ENCODE results near the gene ADM5.

ADM5 gene

DNA sequence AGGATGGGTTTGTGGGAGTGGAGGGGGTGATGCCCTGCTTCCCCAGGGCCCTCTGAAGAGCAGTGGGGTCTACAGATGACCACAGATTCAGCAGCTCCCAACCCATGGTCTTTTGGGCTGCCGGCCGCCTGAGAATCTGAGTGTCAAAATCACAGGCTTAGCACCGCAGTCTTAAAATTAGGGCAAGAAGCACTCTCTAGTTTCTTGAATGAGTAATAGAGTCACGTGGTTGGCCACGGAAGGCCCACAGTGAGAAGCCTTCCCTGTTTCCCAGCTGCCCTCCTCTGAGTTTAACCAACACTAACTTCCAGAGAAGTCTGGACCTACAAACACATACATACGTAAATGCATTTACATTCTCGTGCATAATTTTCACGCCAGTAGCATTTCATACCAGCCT, 7.1 kb upstream of the ADM5 start:
- Mint-ChIP-seq H3K4me3 (no peak overlapping the region), H3K9me3 (no peaks in the 10 kb centered on the region), H3K27ac (no peak overlapping the region)

GRCh38 chr19:49683814-49684250, 5.6 kb upstream of the ADM5 start:
- H3K27me3 Mint-ChIP-seq (ENCODE audit: low read depth) = no peaks in the 10 kb centered on the region
- no peak overlapping the region for H3K4me3 Mint-ChIP-seq
- peaks cover 21% of the 10 kb centered on the region for H3K36me3 Mint-ChIP-seq (ENCODE audit: low read depth)
- H3K9me3 Mint-ChIP-seq = no peaks in the 10 kb centered on the region
- H3K27ac Mint-ChIP-seq = no peak overlapping the region
- peaks cover 16% of the 10 kb centered on the region for H3K4me1 Mint-ChIP-seq (ENCODE audit: low read depth)

More for the DNA sequence above, 7.1 kb upstream of the ADM5 start:
- Mint-ChIP-seq H3K27me3 (ENCODE audit: low read depth) (no peaks in the 10 kb centered on the region), H3K4me1 (ENCODE audit: low read depth) (peaks cover 21% of the 10 kb centered on the region), H3K36me3 (ENCODE audit: low read depth) (peaks cover 19% of the 10 kb centered on the region)

- Mint-ChIP-seq H3K36me3 (ENCODE audit: low read depth) (peaks cover 21% of the 10 kb centered on the region), H3K4me3 (no peak overlapping the region), H3K4me1 (ENCODE audit: low read depth) (peaks cover 16% of the 10 kb centered on the region), H3K9me3 (no peaks in the 10 kb centered on the region), H3K27ac (no peak overlapping the region), H3K27me3 (ENCODE audit: low read depth) (no peaks in the 10 kb centered on the region)
Observed at GRCh38 chr19:49684251-49684982, 5.0 kb upstream of the ADM5 start.

GRCh38 chr19:49684983-49685553, 4.3 kb upstream of the ADM5 start:
- Mint-ChIP-seq H3K27me3 (ENCODE audit: low read depth) (no peaks in the 10 kb centered on the region), H3K36me3 (ENCODE audit: low read depth) (peaks cover 25% of the 10 kb centered on the region), H3K4me3 (no peak overlapping the region), H3K4me1 (ENCODE audit: low read depth) (peaks cover 14% of the 10 kb centered on the region), H3K9me3 (no peaks in the 10 kb centered on the region), H3K27ac (no peak overlapping the region)

GRCh38 chr19:49685845-49686332, 3.5 kb upstream of the ADM5 start:
- H3K4me1 Mint-ChIP-seq (ENCODE audit: low read depth) = peaks cover 18% of the 10 kb centered on the region
- H3K27ac Mint-ChIP-seq = peak overlapping the region; percentile 41
- H3K9me3 Mint-ChIP-seq = no peaks in the 10 kb centered on the region
- H3K36me3 Mint-ChIP-seq (ENCODE audit: low read depth) = peaks cover 27% of the 10 kb centered on the region
- H3K27me3 Mint-ChIP-seq (ENCODE audit: low read depth) = peaks cover 7% of the 10 kb centered on the region
- no peak overlapping the region for H3K4me3 Mint-ChIP-seq

DNA sequence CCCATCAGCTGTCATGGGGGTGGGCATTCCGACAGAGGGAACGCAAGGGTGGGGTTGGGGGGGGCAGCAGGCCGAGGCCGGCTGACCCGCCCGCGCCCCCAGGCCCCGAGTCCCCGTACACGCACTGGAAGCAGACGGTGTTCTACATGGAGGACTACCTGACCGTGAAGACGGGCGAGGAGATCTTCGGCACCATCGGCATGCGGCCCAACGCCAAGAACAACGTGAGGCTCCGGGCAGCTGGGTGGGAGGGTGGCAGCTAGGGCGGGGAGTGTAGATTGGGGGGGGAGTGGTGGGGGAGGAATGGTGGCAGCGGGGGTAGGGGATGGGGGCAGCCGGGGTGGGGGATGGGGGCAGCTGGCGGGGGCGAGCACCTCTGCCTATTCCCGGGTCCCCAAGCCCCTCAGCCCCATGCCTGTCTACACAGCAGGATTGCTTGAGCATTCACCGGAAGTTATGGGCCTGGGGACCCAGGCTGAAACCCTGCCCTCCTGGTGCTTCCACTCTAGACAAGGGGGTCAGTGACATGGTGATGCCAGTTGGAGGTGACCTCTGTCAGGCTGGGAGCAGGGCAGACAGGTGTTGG, 2.8 kb upstream of the ADM5 start:
- H3K4me3 Mint-ChIP-seq = no peak overlapping the region
- no peak overlapping the region for H3K27ac Mint-ChIP-seq
- peaks cover 21% of the 10 kb centered on the region for H3K4me1 Mint-ChIP-seq (ENCODE audit: low read depth)
- H3K9me3 Mint-ChIP-seq = no peaks in the 10 kb centered on the region
- H3K36me3 Mint-ChIP-seq (ENCODE audit: low read depth) = peaks cover 26% of the 10 kb centered on the region
- H3K27me3 Mint-ChIP-seq (ENCODE audit: low read depth) = peaks cover 8% of the 10 kb centered on the region

GRCh38 chr19:49687150-49687549, 2.2 kb upstream of the ADM5 start:
- H3K9me3 Mint-ChIP-seq = no peaks in the 10 kb centered on the region
- H3K27me3 Mint-ChIP-seq (ENCODE audit: low read depth) = peaks cover 8% of the 10 kb centered on the region
- H3K4me3 Mint-ChIP-seq = no peak overlapping the region
- H3K36me3 Mint-ChIP-seq (ENCODE audit: low read depth) = peaks cover 23% of the 10 kb centered on the region
- peaks cover 21% of the 10 kb centered on the region for H3K4me1 Mint-ChIP-seq (ENCODE audit: low read depth)
- no peak overlapping the region for H3K27ac Mint-ChIP-seq

GRCh38 chr19:49687566-49688316, 1.7 kb upstream of the ADM5 start:
- Mint-ChIP-seq H3K9me3 (no peaks in the 10 kb centered on the region), H3K27me3 (ENCODE audit: low read depth) (peaks cover 12% of the 10 kb centered on the region), H3K27ac (peak overlapping the region; percentile 17), H3K4me3 (no peak overlapping the region), H3K36me3 (ENCODE audit: low read depth) (peaks cover 23% of the 10 kb centered on the region), H3K4me1 (ENCODE audit: low read depth) (peaks cover 18% of the 10 kb centered on the region)

DNA sequence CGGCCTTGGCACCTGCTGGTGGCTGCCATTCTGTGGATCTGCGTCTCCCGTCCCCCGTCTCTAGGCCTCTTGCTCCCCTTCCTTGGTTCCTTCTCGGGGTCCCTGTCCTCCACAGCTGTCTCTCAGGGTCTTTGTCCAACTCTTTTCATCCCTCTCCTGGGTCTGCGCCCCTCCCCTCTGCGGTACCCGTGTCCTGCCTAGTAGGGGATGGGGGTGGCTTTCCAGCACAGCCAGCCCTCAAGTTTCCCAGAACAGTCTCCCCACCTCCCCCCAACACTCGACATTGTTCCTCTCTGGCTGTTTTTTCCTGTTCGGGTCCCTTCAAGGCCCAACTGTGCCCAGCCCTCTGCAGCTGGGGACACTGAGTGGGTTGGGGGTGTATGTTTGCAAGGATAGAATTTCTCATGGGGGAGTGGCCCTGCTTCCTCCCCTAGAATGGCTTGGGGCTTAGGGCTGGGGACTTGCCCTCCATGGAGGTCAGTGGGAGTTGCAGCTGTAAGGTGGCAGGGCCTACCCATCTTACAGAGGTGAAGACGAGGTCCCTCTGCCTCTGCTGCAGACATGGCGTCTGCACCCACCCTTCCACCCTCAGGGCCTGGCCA, 762 bp upstream of the ADM5 start:
- H3K9me3 Mint-ChIP-seq = no peaks in the 10 kb centered on the region
- H3K36me3 Mint-ChIP-seq (ENCODE audit: low read depth) = peaks cover 23% of the 10 kb centered on the region
- H3K4me1 Mint-ChIP-seq (ENCODE audit: low read depth) = peaks cover 18% of the 10 kb centered on the region
- no peak overlapping the region for H3K27ac Mint-ChIP-seq
- peaks cover 12% of the 10 kb centered on the region for H3K27me3 Mint-ChIP-seq (ENCODE audit: low read depth)
- no peak overlapping the region for H3K4me3 Mint-ChIP-seq

GRCh38 chr19:49690079-49690655, 773 bp downstream of the ADM5 start:
- peak overlapping the region; percentile 41 for H3K27ac Mint-ChIP-seq
- peaks cover 16% of the 10 kb centered on the region for H3K36me3 Mint-ChIP-seq (ENCODE audit: low read depth)
- peak overlapping the region; percentile 93 for H3K4me3 Mint-ChIP-seq

GRCh38 chr19:49690656-49691242, 1.4 kb downstream of the ADM5 start, which contains the start of gene CPT1C:
Gene CPT1C (plus strand): TSS chr19:49691116. CDS start chr19:49692253, 1,137 bp downstream.
- Mint-ChIP-seq H3K9me3 (no peaks in the 10 kb centered on the region), H3K36me3 (ENCODE audit: low read depth) (peaks cover 12% of the 10 kb centered on the region), H3K27ac (peak within 1 kb of the TSS; percentile 47), H3K27me3 (ENCODE audit: low read depth) (peaks cover 12% of the 10 kb centered on the region), H3K4me3 (peak within 1 kb of the TSS; percentile 93), H3K4me1 (ENCODE audit: low read depth) (peaks cover 18% of the 10 kb centered on the region)

More at GRCh38 chr19:49690079-49690655, 773 bp downstream of the ADM5 start:
- Mint-ChIP-seq H3K9me3 (no peaks in the 10 kb centered on the region), H3K27me3 (ENCODE audit: low read depth) (peaks cover 12% of the 10 kb centered on the region), H3K4me1 (ENCODE audit: low read depth) (peaks cover 18% of the 10 kb centered on the region)

DNA sequence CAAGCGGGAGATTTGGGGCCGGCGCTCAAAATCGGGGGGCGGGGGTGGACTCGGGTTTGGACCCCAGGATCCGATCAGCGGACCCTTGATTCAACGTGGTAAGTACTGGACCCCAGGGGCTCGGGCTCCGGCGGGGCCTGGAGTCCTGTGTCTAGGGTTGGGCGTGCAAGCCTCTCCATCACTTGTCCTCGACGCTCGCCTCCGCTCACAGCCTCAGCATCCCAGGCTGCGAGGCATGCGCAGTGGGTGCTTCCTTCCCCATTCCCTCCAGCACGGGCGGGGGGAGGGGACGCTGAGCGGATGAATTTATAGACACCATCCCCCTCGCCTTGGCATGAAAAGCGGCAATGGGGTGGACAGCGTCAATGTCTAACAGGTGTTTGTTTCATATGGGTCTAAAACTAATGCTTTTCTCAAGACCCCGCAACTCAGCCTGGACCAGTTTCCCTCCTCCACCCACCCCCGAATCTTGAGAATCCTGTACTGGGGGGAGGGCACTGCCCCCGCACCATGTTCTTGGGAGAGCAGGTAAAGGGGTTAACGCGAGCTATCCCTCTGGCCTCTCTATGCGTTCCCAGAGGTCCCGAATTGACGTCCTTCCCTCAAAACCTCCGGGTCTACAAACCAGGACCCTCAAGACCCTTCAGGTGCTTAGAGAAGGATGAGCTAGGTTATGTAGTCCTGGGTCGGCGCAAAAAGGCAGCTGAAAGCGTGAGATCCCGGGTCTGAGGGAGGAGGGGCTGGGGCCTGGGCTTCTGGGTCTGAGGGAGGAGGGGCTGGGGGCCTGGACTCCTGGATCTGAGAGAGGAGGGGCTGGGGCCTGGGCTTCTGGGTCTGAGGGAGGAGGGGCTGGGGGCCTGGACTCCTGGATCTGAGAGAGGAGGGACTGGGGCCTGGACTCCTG, 2.1 kb downstream of the ADM5 start:
- Mint-ChIP-seq H3K27me3 (ENCODE audit: low read depth) (peaks cover 12% of the 10 kb centered on the region), H3K27ac (peak overlapping the region; percentile 47), H3K4me1 (ENCODE audit: low read depth) (peaks cover 18% of the 10 kb centered on the region), H3K9me3 (no peaks in the 10 kb centered on the region), H3K36me3 (ENCODE audit: low read depth) (peaks cover 10% of the 10 kb centered on the region), H3K4me3 (peak overlapping the region; percentile 93)

DNA sequence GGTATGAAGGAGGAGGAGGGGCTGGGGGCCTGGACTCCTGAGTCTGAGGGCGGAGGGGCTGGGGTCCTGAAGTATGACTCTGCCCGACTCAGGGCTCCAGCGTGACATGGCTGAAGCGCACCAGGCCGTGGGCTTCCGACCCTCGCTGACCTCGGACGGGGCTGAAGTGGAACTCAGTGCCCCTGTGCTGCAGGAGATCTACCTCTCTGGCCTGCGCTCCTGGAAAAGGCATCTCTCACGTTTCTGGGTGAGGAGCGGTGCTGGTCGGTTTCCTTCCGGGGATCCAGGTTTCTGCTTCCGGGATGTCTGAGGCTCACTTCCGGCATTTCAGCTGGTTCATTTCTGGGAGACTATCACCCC, 2.7 kb downstream of the ADM5 start:
- Mint-ChIP-seq H3K4me1 (ENCODE audit: low read depth) (peaks cover 18% of the 10 kb centered on the region), H3K27ac (no peak overlapping the region), H3K4me3 (no peak overlapping the region), H3K36me3 (ENCODE audit: low read depth) (peaks cover 10% of the 10 kb centered on the region), H3K27me3 (ENCODE audit: low read depth) (peaks cover 12% of the 10 kb centered on the region), H3K9me3 (no peaks in the 10 kb centered on the region)
